PC-9 (cell line): ENCODE data around the gene GFRA3.

Experiments used
- CTCF ChIP-seq: fragments of 200-600 bp; sonication (generic); conservative IDR thresholded peaks from 2 replicates; pipeline ENCODE4 v1.6.1; 2017; ENCODE audit warnings: mixed run types, antibody characterized with exemption, mild to moderate bottlenecking, moderate library complexity
- EZH2 ChIP-seq: fragments of 200-600 bp; sonication (generic); IDR thresholded peaks from 2 replicates; pipeline ENCODE4 v1.8.0; 2017; ENCODE audit warnings: antibody characterized with exemption, low read depth

- TF ChIP-seq CTCF (no peak), EZH2 (no peak)
These were observed 27.6 kb downstream of the GFRA3 start for GRCh38 chr5:138246822-138247221.
